HG03342 (cell line): ENCODE data around the gene FZD8.
"Not testable (repeated sequence)": the region's sequence is repeated elsewhere in the genome, so short reads cannot be mapped to it uniquely, and the experiment has no call there.

Experiments used
- ATAC-seq: cut with Tn5 transposase; IDR thresholded peaks from one replicate; pipeline ENCODE4 v1.9.1; 2021; ENCODE audit warnings: mild to moderate bottlenecking, moderate library complexity; ENCODE audit not compliant: unreplicated experiment

FZD8 gene, protein sequence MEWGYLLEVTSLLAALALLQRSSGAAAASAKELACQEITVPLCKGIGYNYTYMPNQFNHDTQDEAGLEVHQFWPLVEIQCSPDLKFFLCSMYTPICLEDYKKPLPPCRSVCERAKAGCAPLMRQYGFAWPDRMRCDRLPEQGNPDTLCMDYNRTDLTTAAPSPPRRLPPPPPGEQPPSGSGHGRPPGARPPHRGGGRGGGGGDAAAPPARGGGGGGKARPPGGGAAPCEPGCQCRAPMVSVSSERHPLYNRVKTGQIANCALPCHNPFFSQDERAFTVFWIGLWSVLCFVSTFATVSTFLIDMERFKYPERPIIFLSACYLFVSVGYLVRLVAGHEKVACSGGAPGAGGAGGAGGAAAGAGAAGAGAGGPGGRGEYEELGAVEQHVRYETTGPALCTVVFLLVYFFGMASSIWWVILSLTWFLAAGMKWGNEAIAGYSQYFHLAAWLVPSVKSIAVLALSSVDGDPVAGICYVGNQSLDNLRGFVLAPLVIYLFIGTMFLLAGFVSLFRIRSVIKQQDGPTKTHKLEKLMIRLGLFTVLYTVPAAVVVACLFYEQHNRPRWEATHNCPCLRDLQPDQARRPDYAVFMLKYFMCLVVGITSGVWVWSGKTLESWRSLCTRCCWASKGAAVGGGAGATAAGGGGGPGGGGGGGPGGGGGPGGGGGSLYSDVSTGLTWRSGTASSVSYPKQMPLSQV

DNA sequence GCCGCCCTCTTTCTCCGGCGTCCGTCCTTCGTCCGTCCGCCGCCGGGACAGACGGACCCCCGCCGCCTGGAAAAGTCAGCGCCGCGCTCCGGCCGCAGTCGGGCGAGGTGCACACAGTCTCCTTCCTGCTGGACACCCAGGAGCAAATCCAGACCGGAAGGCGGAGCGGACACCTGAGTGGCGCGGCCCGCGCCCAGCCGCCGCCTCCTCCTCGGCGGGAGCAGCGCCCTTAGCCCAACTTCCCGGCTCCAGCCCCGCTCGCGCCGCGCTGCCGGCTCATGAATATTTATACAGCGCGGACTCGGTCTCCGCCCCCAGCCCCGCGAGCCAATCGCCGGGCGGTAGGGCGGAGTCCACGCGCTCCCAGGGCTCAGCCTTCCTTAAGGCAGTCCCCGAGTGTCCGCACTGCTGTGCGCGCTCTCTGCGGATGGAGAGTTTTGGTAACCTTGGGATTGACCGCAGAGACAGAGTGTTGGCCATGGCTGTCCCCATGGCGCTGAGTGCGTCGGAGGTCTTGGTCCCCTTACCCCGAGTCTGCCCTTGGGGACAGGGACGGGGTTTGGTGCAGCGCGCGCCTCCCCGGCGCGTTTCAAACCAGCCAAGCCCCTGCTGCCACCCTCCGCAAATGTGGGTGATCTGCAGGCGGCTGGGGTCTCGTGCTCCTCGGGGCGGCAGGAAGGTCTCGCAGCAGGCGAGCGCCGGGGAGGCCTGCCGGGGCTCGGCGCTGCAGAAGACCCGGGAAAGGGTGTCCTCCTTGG, at the start of gene FZD8:
FZD8 (minus strand) TSS at position 262 of the 758 bp plus-strand sequence. CDS start 867 bp downstream, outside the sequence.
- ATAC-seq: peak; percentile 91

DNA sequence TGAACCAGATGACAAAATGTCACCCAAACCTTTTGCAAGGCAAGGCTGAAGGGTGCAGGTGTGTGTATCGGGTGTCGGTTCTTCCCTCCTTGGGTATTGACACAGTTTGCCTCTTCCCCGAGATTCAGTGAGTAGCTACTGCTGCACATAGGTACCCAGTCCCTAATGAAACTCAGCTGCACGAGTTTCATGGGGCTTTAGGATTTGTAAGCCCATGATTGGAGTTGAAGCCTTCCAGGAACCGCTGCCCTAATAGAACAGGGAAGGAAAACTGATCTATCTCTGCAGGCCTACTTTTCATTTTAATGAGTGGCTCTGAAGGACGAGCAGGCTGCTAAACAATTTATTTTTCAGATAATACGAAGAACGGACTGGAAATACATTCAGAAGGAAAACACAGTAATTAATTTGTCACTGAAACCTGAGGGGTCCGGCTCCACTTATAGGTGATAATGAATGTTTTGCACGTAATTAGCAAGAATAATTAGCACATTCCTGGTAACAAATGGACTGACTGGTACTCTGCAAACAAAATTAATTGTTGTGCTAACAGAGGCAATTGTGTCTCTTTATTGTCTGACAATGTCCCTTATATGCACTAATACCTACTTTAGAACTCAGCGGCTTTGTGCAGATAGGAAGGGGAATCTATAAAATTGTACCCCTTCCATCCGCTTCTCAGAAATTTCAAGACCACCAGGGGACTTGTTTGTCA, 49.6 kb upstream of the FZD8 start:
- ATAC-seq: no peak

DNA sequence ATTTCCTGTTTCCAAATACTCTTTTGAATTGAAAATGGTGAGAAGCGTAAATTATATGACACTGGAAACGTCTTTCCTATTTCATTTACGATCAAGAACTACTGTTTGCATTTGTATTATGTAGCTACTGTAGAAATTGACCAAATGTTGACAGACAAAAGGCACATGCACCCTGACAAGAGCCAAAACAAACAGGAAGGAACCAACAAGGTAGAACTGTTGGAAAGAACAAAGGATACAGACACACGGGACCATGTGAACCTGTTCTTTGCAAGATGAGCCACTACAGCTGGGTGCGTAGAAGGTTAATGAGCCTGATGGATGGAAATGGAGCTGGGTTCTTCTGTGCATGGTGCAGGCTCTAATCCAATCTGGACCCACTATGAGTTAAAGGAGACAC, 48.4 kb upstream of the FZD8 start:
- no peak for ATAC-seq

DNA sequence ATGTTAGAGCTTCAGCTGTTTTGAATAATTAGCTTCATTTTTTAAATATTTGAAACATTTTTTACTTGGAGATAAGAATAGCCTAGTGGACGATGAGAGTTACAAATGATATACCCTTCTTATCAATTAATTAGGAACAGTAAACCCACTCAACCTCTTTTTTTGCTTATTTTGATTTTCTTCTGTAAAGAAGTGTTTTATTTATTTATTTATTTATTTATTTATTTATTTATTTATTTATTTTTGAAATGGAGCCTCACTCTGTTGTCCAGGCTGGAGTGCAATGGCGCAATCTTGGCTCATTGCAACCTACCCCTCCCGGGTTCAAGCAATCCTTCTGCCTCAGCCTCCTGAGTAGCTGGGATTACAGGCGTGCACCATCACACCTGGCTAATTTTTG, 43.8 kb upstream of the FZD8 start:
- ATAC-seq: not testable (repeated sequence)

DNA sequence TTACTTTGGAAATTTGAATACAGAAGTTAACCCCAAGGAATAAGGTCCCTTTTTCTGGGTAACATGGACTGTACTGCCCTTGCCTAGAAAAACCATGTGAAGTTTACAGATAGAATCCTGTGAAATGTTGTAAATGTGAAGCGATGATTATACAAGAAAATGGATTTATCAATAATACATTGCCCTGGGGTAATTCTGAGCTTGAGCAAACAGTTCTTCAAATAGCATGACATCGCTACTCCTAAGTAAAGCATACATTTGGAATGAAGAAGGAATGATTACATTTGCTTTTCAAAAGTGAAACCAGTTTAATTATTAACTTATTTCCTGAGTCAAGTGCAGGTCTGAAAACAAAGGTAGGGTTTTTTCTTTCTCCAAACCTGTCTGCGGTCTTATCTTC, 43.3 kb upstream of the FZD8 start:
- ATAC-seq: no peak

DNA sequence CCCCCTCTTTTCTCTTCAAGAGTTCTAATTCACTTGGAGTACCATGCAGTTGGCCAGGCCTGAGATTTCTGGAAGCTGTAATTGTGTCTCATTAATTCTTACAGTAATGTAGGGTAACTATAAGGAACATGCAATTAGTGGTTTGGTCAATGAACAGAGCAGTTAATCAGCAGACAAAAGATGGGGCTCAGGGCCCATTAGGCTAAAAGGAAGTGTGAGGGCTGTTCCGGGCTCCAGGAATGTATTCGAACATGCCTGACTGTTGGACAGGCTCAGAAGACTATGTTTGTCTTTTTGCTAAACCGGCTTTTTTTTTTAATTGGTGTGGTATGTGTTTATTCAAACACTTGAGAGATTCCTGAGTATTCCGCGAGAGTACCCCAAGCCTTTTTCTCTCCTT, 42.5 kb upstream of the FZD8 start:
- no peak for ATAC-seq

DNA sequence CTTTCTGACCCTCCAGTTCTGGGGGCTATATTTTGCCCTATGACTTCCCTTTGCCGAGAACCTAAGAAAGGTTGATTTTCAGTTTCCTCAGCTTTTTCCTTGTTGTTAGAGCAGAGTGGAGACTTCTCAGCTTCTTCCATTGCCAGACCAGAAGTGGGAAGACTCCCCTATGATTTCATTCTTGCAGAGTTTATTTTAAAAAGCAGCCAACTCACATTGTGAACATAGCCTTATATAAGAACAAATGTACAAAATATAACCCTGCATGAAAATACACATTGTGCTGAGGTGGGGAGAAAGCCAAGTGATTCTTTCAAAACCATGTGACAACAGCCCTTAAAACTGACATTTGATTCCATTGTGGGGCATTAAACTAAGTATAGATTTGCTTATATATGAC, 33.8 kb upstream of the FZD8 start:
- no peak for ATAC-seq

DNA sequence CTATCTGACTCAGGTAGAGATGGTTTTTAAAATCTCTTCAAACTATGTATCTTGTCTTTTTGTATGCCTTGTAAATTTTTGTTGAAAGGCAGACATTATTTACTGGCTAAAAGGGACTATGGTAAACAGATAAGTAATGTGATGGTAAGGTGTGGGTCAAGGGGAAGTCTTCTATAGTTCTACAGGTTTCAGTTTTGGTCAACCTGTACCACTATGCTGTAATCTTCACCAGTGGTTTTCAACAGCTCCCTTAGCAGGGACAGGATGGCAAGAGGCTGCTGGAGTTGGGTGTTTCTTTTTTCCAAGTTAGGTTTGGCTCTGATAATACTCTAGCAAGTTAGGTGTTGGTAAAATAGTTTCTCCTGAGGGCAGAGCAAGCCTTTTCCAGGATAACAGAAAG, 32.7 kb upstream of the FZD8 start:
- ATAC-seq: no peak

DNA sequence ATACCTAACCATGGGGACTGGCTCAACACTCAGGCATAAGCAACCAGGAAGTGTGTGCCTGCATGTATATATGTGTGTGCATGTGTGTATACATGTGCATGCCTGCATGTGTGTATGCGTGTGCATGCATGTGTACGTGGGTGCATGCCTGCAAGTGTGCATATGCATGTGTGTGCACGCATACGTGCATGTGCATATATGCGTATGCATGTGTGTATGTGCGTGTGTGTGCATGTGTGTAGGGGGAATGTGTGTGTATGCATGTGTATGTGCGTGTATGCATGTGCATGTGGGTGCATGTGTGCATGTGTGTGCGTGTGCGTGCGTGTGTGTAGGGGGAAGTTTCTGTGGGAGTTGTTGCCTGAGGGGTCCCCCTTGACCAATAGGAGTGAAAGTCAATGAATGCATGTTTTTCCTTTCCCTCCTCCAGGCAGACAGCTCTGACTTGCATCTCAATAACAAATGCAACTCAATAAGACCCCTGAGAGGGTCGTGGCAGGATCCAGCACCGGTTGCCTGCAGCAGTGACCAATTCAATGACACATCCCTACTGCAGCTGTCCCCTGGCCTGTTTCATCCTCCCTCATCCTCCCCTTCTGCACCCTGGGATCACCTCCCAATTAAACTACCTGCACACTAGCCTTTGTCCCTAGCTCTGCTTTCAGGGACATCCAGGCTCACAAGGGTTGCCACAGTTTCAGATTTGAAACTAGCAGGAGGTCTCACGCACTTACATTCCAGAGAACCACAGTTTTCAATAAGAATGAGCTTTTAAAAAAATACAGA, 27.0 kb upstream of the FZD8 start:
- no peak for ATAC-seq

DNA sequence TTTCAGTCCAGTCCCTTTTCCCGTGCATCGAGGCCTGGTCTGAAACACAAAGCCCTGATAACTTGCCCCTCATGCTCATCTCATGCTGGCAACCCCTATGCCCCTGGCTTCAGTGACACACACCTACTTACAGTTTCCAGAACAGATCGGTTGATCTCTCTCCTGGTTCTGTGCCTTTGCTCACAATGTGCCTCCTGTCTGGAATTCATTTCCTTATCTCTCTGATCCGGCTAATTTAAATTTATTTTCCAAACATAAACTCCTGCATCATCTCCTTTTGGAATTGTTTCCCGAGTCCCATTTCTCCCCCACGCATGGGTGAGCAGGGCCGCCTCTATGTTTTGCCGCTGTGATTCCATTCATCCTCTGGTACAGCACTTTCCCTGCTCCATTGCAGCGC, 25.9 kb upstream of the FZD8 start:
- no peak for ATAC-seq

DNA sequence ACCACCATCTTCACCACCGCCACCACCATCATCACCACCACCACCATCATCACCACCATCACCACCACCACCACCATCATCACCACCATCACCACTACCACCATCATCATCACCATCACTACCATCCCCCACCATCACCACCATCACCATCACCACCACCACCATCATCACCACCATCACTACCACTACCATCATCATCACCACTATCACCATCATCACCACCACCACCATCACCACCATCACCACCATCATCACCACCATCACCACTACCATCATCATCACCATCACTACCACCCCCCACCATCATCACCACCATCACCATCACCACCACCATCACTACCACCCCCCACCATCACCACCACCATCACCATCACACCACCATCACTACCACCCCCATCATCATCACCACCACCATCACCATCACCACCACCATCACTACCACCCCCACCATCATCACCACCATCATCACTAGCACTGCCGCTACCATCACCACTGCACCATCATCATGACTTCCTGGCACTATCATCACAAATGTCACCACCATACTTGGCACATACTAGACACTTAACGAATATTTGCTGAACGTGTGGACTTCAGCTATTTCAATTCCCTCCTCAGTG, 25.3 kb upstream of the FZD8 start:
- no peak for ATAC-seq

DNA sequence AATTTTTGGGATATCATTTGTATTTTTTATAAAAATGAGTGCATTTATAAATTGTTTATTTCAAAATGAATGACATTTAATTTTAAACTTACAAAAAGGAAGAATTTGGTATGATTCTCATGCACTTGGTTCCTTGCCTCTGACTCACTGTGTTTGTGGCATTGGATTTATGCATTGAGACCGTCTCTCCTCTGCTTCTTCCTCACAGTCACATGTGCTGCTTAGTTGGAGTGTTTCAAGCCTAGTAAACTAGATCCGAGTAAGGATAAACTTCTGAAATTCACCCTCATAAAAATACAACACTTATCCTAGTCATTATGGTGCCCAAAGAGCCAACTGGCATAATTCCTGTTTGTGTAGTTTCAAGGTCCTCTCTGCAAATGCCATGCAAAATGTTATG, 19.1 kb upstream of the FZD8 start:
- ATAC-seq: no peak

DNA sequence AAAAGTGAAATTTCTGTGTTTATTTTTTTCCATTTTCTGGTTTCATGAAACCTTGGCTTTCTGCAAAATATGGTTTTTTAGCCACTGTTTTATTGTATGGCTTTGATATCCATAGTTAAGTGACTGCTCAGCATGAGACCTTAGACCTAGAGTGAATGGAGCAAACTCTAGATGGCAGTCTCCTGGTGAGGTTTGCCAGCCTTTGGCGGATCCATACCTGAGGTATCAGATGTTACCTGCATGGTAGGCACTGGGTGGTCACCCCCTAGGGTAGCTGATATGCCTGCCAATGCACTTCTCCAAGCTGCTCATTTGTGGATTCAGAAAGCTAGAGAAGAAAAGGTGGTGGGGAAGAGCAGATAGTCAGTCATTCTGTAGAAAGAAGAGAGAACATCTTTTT, 17.4 kb upstream of the FZD8 start:
- ATAC-seq: no peak

DNA sequence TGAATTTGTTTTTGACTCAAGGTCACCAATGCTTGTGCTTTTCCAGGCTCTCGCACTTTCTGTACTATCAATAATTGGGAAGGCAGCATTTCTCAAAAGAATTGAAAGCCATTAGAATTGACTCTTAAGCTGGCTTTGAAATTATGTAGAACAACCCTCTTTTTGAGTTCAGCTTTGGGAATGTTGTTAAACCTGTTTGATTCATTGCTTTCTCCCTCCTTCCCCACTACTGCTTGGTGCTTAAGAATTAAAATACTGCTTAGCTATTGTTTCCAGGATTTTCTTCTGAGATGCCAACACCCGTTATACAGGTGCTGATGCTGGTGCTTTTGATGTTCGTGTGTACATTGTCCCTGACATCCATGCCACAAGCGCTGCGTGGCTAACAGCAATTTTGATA, 15.5 kb upstream of the FZD8 start:
- ATAC-seq: no peak

DNA sequence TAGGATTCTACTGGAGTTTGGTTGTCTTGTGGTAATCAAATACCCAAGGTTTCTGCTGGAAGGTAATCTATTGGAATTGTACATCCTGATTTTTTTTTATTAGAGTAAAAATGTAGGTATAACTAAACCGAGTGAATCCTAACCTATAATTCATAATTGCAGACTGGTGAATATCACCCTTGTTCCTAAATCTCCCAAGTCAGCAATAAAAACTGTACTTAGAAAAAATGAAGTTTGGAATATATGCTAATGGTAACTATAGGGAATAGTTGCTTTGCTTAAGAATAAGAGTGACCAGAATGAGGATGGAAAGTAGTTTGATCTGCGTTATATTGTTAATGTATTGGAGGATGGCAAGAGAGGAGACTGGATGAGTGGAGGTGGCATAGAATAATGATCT, 10.7 kb upstream of the FZD8 start:
- ATAC-seq: no peak

DNA sequence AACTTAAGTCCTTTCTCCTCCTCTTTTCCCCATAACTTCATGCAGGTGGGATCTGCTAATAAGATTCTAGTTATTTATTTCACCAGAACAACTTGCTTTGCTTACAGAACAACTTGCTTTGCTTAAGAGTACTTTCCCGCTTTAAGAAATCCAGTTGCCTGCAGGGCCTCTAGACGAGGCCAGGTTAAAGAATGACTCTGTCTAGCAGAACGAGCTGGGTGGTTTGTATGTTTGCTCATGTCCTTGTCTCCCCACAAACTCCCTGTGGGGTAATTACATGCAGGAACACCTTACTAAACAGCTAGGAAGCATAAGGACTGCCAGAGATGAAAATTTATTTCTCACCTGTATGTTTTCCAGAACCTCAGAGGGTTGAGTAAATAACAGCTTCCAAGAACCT, 8.8 kb upstream of the FZD8 start:
- ATAC-seq: no peak

DNA sequence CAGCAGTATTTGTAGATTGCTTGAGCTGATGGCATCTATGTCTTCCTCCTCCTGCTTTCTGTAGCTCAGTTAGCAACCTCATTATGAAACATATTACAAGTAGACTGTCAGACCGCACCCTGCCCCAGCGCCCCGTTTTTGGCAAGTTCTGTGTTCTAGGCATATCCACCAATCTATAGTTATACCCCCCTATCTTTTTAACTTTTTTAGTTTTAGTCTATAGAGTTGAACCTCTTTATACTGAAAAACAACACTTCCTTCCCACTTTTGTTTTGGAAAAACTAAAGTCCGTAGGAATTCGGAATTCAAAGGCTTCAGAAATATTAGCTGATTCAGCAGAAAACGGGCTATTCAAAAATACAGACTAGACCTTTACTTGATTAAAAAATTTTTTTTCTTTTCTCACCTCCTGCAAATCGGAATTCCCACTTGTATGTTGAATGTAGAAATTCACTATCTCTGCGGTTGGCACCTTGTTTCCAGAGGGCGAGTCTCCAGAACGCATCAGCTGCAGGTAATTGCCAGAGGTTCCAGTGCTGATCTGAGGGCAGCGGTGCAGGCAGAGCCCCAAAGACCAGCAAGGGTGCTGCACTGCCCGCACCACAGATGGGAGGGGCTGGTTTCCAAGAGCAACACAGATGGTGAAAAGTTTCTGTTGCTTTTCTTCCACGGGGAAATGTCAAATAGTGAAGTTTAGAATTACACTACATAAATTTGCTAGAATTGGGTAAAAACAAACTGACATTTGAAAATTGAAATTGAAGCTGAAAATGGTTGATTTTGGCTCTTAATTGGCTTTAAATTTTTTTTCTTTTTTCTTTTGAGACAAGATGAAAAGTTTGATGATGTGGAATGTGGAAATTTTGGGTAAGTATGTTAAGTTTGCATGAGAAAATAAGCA, 2.2 kb upstream of the FZD8 start:
- no peak for ATAC-seq

DNA sequence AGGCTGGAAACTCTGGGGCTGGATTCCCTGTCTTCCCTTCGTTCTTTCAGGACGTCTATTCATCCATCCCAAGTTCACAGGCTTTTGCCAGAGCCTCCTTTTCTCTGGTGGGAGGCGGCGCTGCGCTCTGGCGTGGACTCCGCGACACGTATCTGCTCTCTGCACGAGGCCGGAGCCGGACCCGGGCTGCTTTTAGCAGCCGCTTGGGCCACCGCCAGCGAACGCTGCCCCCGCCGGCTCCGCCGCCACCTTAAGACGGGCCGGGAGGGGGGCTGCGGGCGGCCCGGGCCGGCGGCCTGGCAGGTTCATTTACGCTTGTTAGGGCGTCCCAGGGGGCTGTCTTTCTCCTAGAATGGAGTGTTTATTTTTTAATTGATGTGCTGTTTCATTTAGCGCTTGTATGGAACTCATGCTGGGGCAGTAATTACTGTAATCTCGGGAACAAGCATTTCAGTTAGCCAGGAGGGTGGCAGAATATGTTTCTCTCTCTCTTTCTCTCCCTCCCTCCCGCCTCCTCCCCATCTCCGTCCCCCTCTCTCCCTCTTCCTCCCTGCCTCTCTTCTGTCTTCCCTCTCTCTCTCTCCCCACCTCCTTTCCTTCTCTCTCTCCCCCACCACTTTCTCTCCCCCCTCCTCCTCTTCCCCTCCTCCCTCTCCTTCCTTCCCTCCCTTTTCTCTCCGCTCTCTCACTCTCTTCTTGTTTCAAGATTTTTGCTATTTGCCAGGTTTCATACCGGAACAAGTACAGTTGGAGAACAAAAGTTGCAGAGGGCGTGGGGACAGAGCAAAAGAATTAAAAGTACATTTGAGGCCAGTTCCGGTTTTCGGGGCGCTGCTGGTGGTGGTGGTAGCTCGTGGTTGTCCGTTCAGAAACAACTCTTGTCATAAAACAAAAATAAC, 1.3 kb upstream of the FZD8 start:
- ATAC-seq: no peak
